H1 (cell line): ENCODE results near the gene EFCAB6. TPM values are rescaled to one million over a fixed set of nuclear protein-coding genes. Genes with fewer than 3 reads are reported as not detected.

Experiments used
- CTCF ChIA-PET: fragments of 300-600 bp; sonication (Branson Sonifier 250); formaldehyde crosslinking; loops from one replicate; lab custom pipeline; 2021; ENCODE audit not compliant: partially characterized antibody; lab: Charles Lee
- POLR2A ChIA-PET: fragments of 300-600 bp; sonication (Branson Sonifier 250); formaldehyde crosslinking; loops from one replicate; lab custom pipeline; 2021; ENCODE audit warnings: inconsistent platforms; ENCODE audit not compliant: partially characterized antibody; lab: Charles Lee
- DNase-seq, 2 experiments: peaks; one replicate each; pipeline versions ENCODE4 v3.0.0 to v3.0.0-alpha.2; 2010 to 2022; ENCODE audit warnings: low spot score in 2 of 2, low read depth in 1 of 2, mixed read lengths in 1 of 2
- FAIRE-seq: peaks from 2 replicates; lab custom pipeline; 2011; peaks lifted over from hg19 to GRCh38; lab: Jason Lieb, UNC
- H2AFZ ChIP-seq: 2 replicates; pipeline ENCODE4 v1.8.1; 2012; ENCODE audit warnings: low read length, inconsistent platforms
- H2AK5ac ChIP-seq: 2 replicates; pipeline ENCODE4 v1.6.1; 2013; ENCODE audit warnings: low read depth, low read length
- H2BK120ac ChIP-seq: replicated peaks from 2 replicates; pipeline ENCODE3; 2013; ENCODE audit warnings: low read depth, low read length, inconsistent platforms
- H2BK12ac ChIP-seq: 2 replicates; pipeline ENCODE4 v1.6.1; 2013; ENCODE audit warnings: low read depth, low read length
- H2BK15ac ChIP-seq: 2 replicates; pipeline ENCODE4 v1.6.1; 2013; ENCODE audit warnings: low read length
- H2BK20ac ChIP-seq: 2 replicates; pipeline ENCODE4 v1.6.1; 2013; ENCODE audit warnings: low read length
- H2BK5ac ChIP-seq: 2 replicates; pipeline ENCODE4 v1.6.1; 2013; ENCODE audit warnings: low read depth, low read length
- H3K14ac ChIP-seq: 2 replicates; pipeline ENCODE4 v1.6.1; 2013; ENCODE audit warnings: inconsistent platforms; ENCODE audit not compliant: insufficient read length
- H3K18ac ChIP-seq: 2 replicates; pipeline ENCODE4 v1.6.1; 2013; ENCODE audit warnings: low read length; ENCODE audit errors: extremely low read depth
- H3K23ac ChIP-seq: 2 replicates; pipeline ENCODE4 v1.6.1; 2013; ENCODE audit warnings: inconsistent platforms; ENCODE audit not compliant: insufficient read length
- H3K23me2 ChIP-seq: 2 replicates; pipeline ENCODE4 v1.6.1; 2013; ENCODE audit warnings: low read depth, low read length
- H3K27ac ChIP-seq: 2 replicates; pipeline ENCODE4 v1.6.1; 2011; ENCODE audit warnings: low read depth, low read length, inconsistent platforms
- H3K27me3 ChIP-seq, 4 experiments: replicated peaks in 1 of 4; 1 replicate in 1 of 4; 2 replicates in 3 of 4; pipeline versions ENCODE4 v1.6.1 to v1.8.1; 2011 to 2013; ENCODE audit warnings: low read length in 3 of 4, mild to moderate bottlenecking in 3 of 4, inconsistent platforms in 2 of 4, mixed read lengths in 2 of 4, moderate library complexity in 1 of 4; ENCODE audit not compliant: control insufficient read depth in 3 of 4, insufficient read depth in 3 of 4; ENCODE audit errors: extremely low read depth in 1 of 4
- H3K36me3 ChIP-seq, 4 experiments: 2 replicates each; pipeline versions ENCODE4 v1.6.1 to v1.8.1; 2011 to 2013; ENCODE audit warnings: mild to moderate bottlenecking in 4 of 4, low read length in 3 of 4, moderate library complexity in 2 of 4, control low read depth in 1 of 4, inconsistent platforms in 1 of 4; ENCODE audit not compliant: insufficient read depth in 4 of 4, control insufficient read depth in 2 of 4
- H3K4ac ChIP-seq: replicated peaks from 2 replicates; pipeline ENCODE3; 2013; ENCODE audit warnings: low read length, low read depth, mixed read lengths, inconsistent platforms; ENCODE audit not compliant: insufficient read length
- H3K4me1 ChIP-seq, 4 experiments: replicated peaks in 1 of 4; 1 replicate in 1 of 4; 2 replicates in 3 of 4; pipeline versions ENCODE4 v1.6.1 to v1.8.1; 2011 to 2013; ENCODE audit warnings: low read length in 3 of 4, inconsistent platforms in 2 of 4, mixed read lengths in 1 of 4; ENCODE audit not compliant: insufficient read depth in 4 of 4, control insufficient read depth in 3 of 4
- H3K4me2 ChIP-seq, 2 experiments: 2 replicates each; pipeline versions ENCODE4 v1.6.1 to v1.8.1; 2011 to 2013; ENCODE audit warnings: low read depth in 2 of 2, low read length in 2 of 2, control low read depth in 1 of 2, inconsistent platforms in 1 of 2, mild to moderate bottlenecking in 1 of 2; ENCODE audit not compliant: insufficient read depth in 1 of 2
- H3K4me3 ChIP-seq, 4 experiments: fragments of 200-600, 300-600 bp in 1 of 4; sonication (generic), shearing (Covaris generic), sonication (Bioruptor Twin) in 1 of 4; 2 replicates each; pipeline versions ENCODE4 v1.5.1 to v1.8.1; 2011 to 2016; ENCODE audit warnings: low read length in 4 of 4, low read depth in 3 of 4, control low read depth in 2 of 4, inconsistent platforms in 2 of 4, mild to moderate bottlenecking in 2 of 4, mixed read lengths in 1 of 4, moderate library complexity in 1 of 4; ENCODE audit not compliant: insufficient read depth in 2 of 4; ENCODE audit errors: extremely low read depth in 1 of 4
- H3K56ac ChIP-seq: replicated peaks from 2 replicates; pipeline ENCODE3; 2013; ENCODE audit warnings: low read depth, mild to moderate bottlenecking, mixed read lengths, low read length, inconsistent platforms; ENCODE audit not compliant: insufficient read length
- H3K79me1 ChIP-seq: 2 replicates; pipeline ENCODE4 v1.6.1; 2013; ENCODE audit warnings: low read depth, low read length, control low read depth
- H3K79me2 ChIP-seq, 2 experiments: 2 replicates each; pipeline versions ENCODE4 v1.6.1 to v1.8.1; 2012 to 2013; ENCODE audit warnings: low read length in 2 of 2, mild to moderate bottlenecking in 2 of 2, inconsistent platforms in 1 of 2; ENCODE audit not compliant: insufficient read depth in 2 of 2, control insufficient read depth in 1 of 2
- H3K9ac ChIP-seq, 4 experiments: replicated peaks in 1 of 4; 1 replicate in 1 of 4; 2 replicates in 3 of 4; pipeline versions ENCODE4 v1.6.1 to v1.8.1; 2011 to 2013; ENCODE audit warnings: low read depth in 3 of 4, low read length in 3 of 4, control low read depth in 2 of 4, mild to moderate bottlenecking in 2 of 4, moderate library complexity in 2 of 4, inconsistent platforms in 1 of 4; ENCODE audit errors: extremely low read depth in 1 of 4
- H3K9me3 ChIP-seq, 2 experiments: 2 replicates each; pipeline versions ENCODE4 v1.6.1 to v1.8.1; 2012 to 2013; ENCODE audit warnings: mild to moderate bottlenecking in 2 of 2, moderate library complexity in 2 of 2, control low read depth in 1 of 2, inconsistent platforms in 1 of 2, low read depth in 1 of 2, low read length in 1 of 2, mixed read lengths in 1 of 2; ENCODE audit not compliant: insufficient read depth in 2 of 2
- H4K20me1 ChIP-seq, 2 experiments: replicated peaks in 1 of 2; 2 replicates each; pipeline versions ENCODE3 to v1.8.1; 2011 to 2013; ENCODE audit warnings: inconsistent platforms in 2 of 2, low read length in 2 of 2, mild to moderate bottlenecking in 1 of 2; ENCODE audit not compliant: insufficient read depth in 2 of 2, control insufficient read depth in 1 of 2
- H4K5ac ChIP-seq: 2 replicates; pipeline ENCODE4 v1.6.1; 2013; ENCODE audit warnings: low read length, low read depth, mixed read lengths, inconsistent platforms; ENCODE audit not compliant: insufficient read length
- H4K8ac ChIP-seq: 2 replicates; pipeline ENCODE4 v1.8.0; 2013; ENCODE audit warnings: mild to moderate bottlenecking, moderate library complexity, low read length, inconsistent platforms; ENCODE audit not compliant: insufficient read depth; ENCODE audit errors: extremely low read depth
- H4K91ac ChIP-seq: replicated peaks from 2 replicates; pipeline ENCODE3; 2013; ENCODE audit warnings: low read length, mixed read lengths, inconsistent platforms; ENCODE audit not compliant: insufficient read length
- CTBP2 ChIP-seq: IDR thresholded peaks from 2 replicates; pipeline ENCODE4 v1.7.0; 2011; ENCODE audit warnings: borderline replicate concordance, mild to moderate bottlenecking, moderate library complexity, mixed read lengths, low read length; ENCODE audit not compliant: insufficient read depth, insufficient read length
- JUND ChIP-seq: IDR thresholded peaks from 2 replicates; pipeline ENCODE4 v1.6.1; 2011; ENCODE audit warnings: mild to moderate bottlenecking, improper control_type of control experiment, low read length
- PHF8 ChIP-seq: fragments of 200-600 bp; sonication (generic); conservative IDR thresholded peaks from 2 replicates; pipeline ENCODE4 v1.7.1; 2012; ENCODE audit warnings: low read depth, mild to moderate bottlenecking, inconsistent platforms, low read length, moderate library complexity
- POLR2A ChIP-seq, 2 experiments: IDR thresholded peaks; 1 replicate in 1 of 2; 2 replicates in 1 of 2; pipeline ENCODE4 v1.6.1; 2011; ENCODE audit warnings: low read depth in 2 of 2, low read length in 2 of 2, mild to moderate bottlenecking in 2 of 2; ENCODE audit errors: control extremely low read depth in 1 of 2
- RAD21 ChIP-seq, 2 experiments: IDR thresholded peaks in 1 of 2; conservative IDR thresholded peaks in 1 of 2; 2 replicates each; pipeline ENCODE4 v1.6.1; 2011; ENCODE audit warnings: low read depth in 2 of 2, low read length in 2 of 2, improper control_type of control experiment in 1 of 2, inconsistent platforms in 1 of 2, mild to moderate bottlenecking in 1 of 2, moderate library complexity in 1 of 2
- RBBP5 ChIP-seq: IDR thresholded peaks from 2 replicates; pipeline ENCODE4 v1.7.1; 2012; ENCODE audit warnings: low read depth, mild to moderate bottlenecking, inconsistent platforms, low read length, moderate library complexity, borderline replicate concordance
- SAP30 ChIP-seq: fragments of 300-600 bp; sonication (generic); IDR thresholded peaks from 2 replicates; pipeline ENCODE4 v1.7.1; 2012; ENCODE audit warnings: low read length, moderate library complexity, mild to moderate bottlenecking, inconsistent platforms; ENCODE audit not compliant: insufficient read depth, insufficient replicate concordance
- SIX5 ChIP-seq: IDR thresholded peaks from 2 replicates; pipeline ENCODE4 v1.6.1; 2011; ENCODE audit warnings: mild to moderate bottlenecking, low read depth, low read length
- SP2 ChIP-seq: IDR thresholded peaks from 2 replicates; pipeline ENCODE4 v1.6.1; 2012; ENCODE audit warnings: mild to moderate bottlenecking, low read length, inconsistent platforms
- SUZ12 ChIP-seq: fragments of 200-600 bp; sonication (generic); IDR thresholded peaks from 2 replicates; pipeline ENCODE4 v1.6.1; 2012; ENCODE audit warnings: mild to moderate bottlenecking, inconsistent platforms, low read length, moderate library complexity, mixed read lengths
- USF2 ChIP-seq: IDR thresholded peaks from 2 replicates; pipeline ENCODE4 v1.6.1; 2011; ENCODE audit warnings: low read length, improper control_type of control experiment
- YY1 ChIP-seq: IDR thresholded peaks from 2 replicates; pipeline ENCODE4 v1.6.1; 2011; ENCODE audit warnings: low read depth, mild to moderate bottlenecking, low read length
- WGBS, 2 experiments: shearing (Covaris generic) in 1 of 2; methylation state at CpG; one replicate each; pipeline versions ENCODE4 v1.1.6 to v1.1.7; 2013 to 2015; ENCODE audit warnings: low lambda C conversion rate in 2 of 2, mixed read lengths in 2 of 2, inconsistent platforms in 1 of 2, low coverage in 1 of 2, missing lambda C conversion rate in 1 of 2; ENCODE audit not compliant: insufficient replicate concordance in 2 of 2, insufficient coverage in 1 of 2, insufficient read length in 1 of 2; ENCODE audit errors: extremely low coverage in 1 of 2, missing lambda C conversion rate in 1 of 2; 5-methylcytosine and 5-hydroxymethylcytosine counted together
- polyA plus RNA-seq, 7 experiments: library from polyadenylated mRNA; depleted of rRNA in 3 of 7; stranded (reverse) in 5 of 7; unstranded in 2 of 7; fragments of >200 nt in 5 of 7; fragments of 200-250 nt in 2 of 7; gene quantifications; 1 replicate in 5 of 7; 2 replicates in 1 of 7; 4 replicates in 1 of 7; pipeline versions ENCODE4 v1.2.1 to v1.2.3, GENCODE V29; 2011 to 2013; ENCODE audit warnings: missing spikeins in 2 of 7, mixed read lengths in 2 of 7
- total RNA-seq: library from RNA; stranded (reverse); fragmentation: NEBNext Ultra II Directional; extraction: Animal tissue kit (Norgen Biotek cat#: 25700); gene quantifications from 2 replicates; pipeline ENCODE4 v1.2.1, GENCODE V29; 2021

The EFCAB6 gene
- total and polyA plus RNA-seq, 2 of the 8 experiments (the other 6 are each of a cell fraction or from before 2014, with no cell fraction given): 0.32 to 1.7 TPM

- H3K4ac ChIP-seq: no peak overlapping the region
- H2BK20ac ChIP-seq: no peak overlapping the region
- no peak overlapping the region for H3K9ac ChIP-seq
- no peak overlapping the region for H4K8ac ChIP-seq
- no peak overlapping the region for H2BK5ac ChIP-seq
- no peak overlapping the region for H3K4me2 ChIP-seq
- no peak overlapping the region for H3K27ac ChIP-seq
- no peaks in the 10 kb centered on the region for H3K4me1 ChIP-seq
- H4K91ac ChIP-seq: no peak overlapping the region
- 90% methylated on average over 4 of the region's 4 CpGs; no CpG with 5 or more reads in 1 of the 2 experiments for WGBS, 2 experiments
- no peak overlapping the region for H2BK120ac ChIP-seq
- H3K56ac ChIP-seq: no peak overlapping the region
- no peak overlapping the region for H2BK15ac ChIP-seq
- H3K79me2 ChIP-seq: no peaks in the 10 kb centered on the region
- no peaks in the 10 kb centered on the region for H4K20me1 ChIP-seq
- no peak overlapping the region for H3K23ac ChIP-seq
- CTCF ChIA-PET: interaction anchor here (0.8 to 1.7 kb wide), 6 partner anchors 11 to 61 kb away, joined by 3 to 4 read pairs (median 4); no protein-coding TSS in a partner anchor
- DNase-seq (no peak), FAIRE-seq (no peak)
- H3K18ac ChIP-seq: no peak overlapping the region
- H3K4me3 ChIP-seq: no peak overlapping the region
- no peaks in the 10 kb centered on the region for H3K79me1 ChIP-seq
- H3K27me3 ChIP-seq: no peaks in the 10 kb centered on the region
- no peaks in the 10 kb centered on the region for H3K9me3 ChIP-seq
- no peak overlapping the region for H3K14ac ChIP-seq
- no peak overlapping the region for H4K5ac ChIP-seq
- no peak overlapping the region for H2BK12ac ChIP-seq
- POLR2A ChIA-PET: no interaction called here
- H2AK5ac ChIP-seq: no peak overlapping the region
- H2AFZ ChIP-seq: no peak overlapping the region
- H3K23me2 ChIP-seq: no peaks in the 10 kb centered on the region
- H3K36me3 ChIP-seq: no peaks in the 10 kb centered on the region
- TF ChIP-seq USF2 (no peak), SUZ12 (no peak), SP2 (no peak), SAP30 (no peak), RAD21 (IDR thresholded peaks at IDR 0.05 in 1 of 2, conservative IDR thresholded peaks at IDR 0.05 in 1 of 2; ENCODE audit: low read depth in 2 of 2, low read length in 2 of 2) (no peak), CTBP2 (no peak), SIX5 (no peak), PHF8 (no peak), RBBP5 (no peak), YY1 (no peak), POLR2A (IDR thresholded peaks at IDR 0.05; ENCODE audit: control extremely low read depth in 1 of 2, low read depth in 2 of 2, low read length in 2 of 2) (no peak), JUND (no peak)
These were observed 100.4 kb downstream of the EFCAB6 start for GRCh38 chr22:43711681-43712080.
